PFSK-1 (cell line): ENCODE measurements around the gene SERINC3.

Experiments
- FOXP2 ChIP-seq: optimal IDR thresholded peaks from 2 replicates; pipeline ENCODE3; 2011; ENCODE audit warnings: borderline replicate concordance, control low read depth, inconsistent platforms; ENCODE audit not compliant: insufficient read depth; ENCODE audit errors: extremely low read length, extremely low read depth
- POLR2AphosphoS5 ChIP-seq: IDR thresholded peaks from 2 replicates; pipeline ENCODE4 v1.6.1; 2012; ENCODE audit warnings: low read depth, mild to moderate bottlenecking, control low read depth, low read length, moderate library complexity
- REST ChIP-seq, 2 experiments: IDR thresholded peaks; 2 replicates each; pipeline versions ENCODE4 v1.6.1 to v1.8.0; 2011 to 2012; ENCODE audit warnings: low read depth in 2 of 2, low read length in 2 of 2, control low read depth in 1 of 2, inconsistent platforms in 1 of 2, mild to moderate bottlenecking in 1 of 2, moderate library complexity in 1 of 2; ENCODE audit not compliant: insufficient read depth in 1 of 2
- SIN3A ChIP-seq: IDR thresholded peaks from 2 replicates; pipeline ENCODE4 v1.6.1; 2012; ENCODE audit warnings: mild to moderate bottlenecking, low read length, moderate library complexity, borderline replicate concordance; ENCODE audit not compliant: insufficient read depth
- TAF1 ChIP-seq: IDR thresholded peaks from 2 replicates; pipeline ENCODE4 v1.6.1; 2012; ENCODE audit warnings: low read length, control low read depth, borderline replicate concordance; ENCODE audit not compliant: insufficient read depth

SERINC3 gene

GRCh38 chr20:44455126-44455525 is 66.7 kb downstream of the SERINC3 start:
- no peak for TF ChIP-seq TAF1
- TF ChIP-seq POLR2AphosphoS5 = no peak
- no peak for TF ChIP-seq SIN3A
- no peak for TF ChIP-seq FOXP2

- TF ChIP-seq REST (IDR thresholded peaks at IDR 0.05; ENCODE audit: insufficient read depth in 1 of 2, low read depth in 2 of 2, low read length in 2 of 2) (no peak), SIN3A (no peak), FOXP2 (no peak), POLR2AphosphoS5 (no peak), TAF1 (no peak)
Measured at GRCh38 chr20:44454306-44454963, 67.4 kb downstream of the SERINC3 start.

GRCh38 chr20:44450903-44451450 is 70.9 kb downstream of the SERINC3 start:
- TF ChIP-seq POLR2AphosphoS5 = no peak
- no peak for TF ChIP-seq REST (IDR thresholded peaks at IDR 0.05; ENCODE audit: insufficient read depth in 1 of 2, low read depth in 2 of 2, low read length in 2 of 2)

GRCh38 chr20:44450281-44450889 is 71.5 kb downstream of the SERINC3 start:
- TF ChIP-seq FOXP2 = no peak
- no peak for TF ChIP-seq TAF1
- TF ChIP-seq POLR2AphosphoS5 = no peak
- no peak for TF ChIP-seq REST (IDR thresholded peaks at IDR 0.05; ENCODE audit: insufficient read depth in 1 of 2, low read depth in 2 of 2, low read length in 2 of 2)

GRCh38 chr20:44449864-44450263 is 72.0 kb downstream of the SERINC3 start:
- TF ChIP-seq REST (IDR thresholded peaks at IDR 0.05; ENCODE audit: insufficient read depth in 1 of 2, low read depth in 2 of 2, low read length in 2 of 2) (no peak), POLR2AphosphoS5 (no peak), FOXP2 (no peak), SIN3A (no peak), TAF1 (no peak)
